RPMI8226 (cell line): ENCODE data around the gene ADTRP.
A peak's percentile ranks its signal among the peaks of the same experiment; 100 is the strongest.

Experiments used
- DNase-seq: peaks from one replicate; pipeline ENCODE4 v3.0.0-alpha.2; 2015

ADTRP gene

DNA sequence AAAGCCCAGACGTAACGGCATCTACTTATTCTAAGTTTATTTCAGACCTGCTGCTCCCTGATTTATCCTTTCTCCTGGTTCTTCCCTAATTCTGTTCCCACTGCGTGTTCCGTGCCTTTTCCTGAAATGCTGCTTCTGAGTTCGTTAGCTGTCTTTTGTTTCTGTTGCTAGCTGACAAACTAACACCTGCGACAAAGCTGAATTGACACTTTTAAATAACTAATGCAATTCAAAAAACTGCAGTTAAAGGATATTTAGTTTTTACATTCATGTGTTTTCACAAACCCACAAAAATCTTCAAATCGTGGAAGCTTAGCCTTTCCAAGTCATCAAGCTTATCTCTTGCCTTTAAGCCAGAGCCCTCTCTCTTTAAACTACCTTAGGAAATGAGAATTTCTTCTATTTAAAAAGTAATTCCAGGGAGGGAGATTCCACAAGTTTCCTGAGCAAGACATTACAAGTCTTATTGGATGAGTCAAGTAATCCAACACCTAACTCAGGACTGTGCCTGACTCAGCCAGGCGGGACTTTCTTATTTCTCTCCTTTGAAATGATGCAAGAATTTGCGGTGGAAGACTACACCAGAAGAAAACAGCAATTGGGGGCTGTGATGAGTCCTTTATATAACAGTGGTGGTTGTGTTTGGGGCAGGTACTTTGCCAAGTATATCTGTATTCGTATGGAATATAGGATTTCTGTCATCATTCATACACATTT, 6.3 kb downstream of the ADTRP start:
- no peak for DNase-seq

GRCh38 chr6:11771473-11772048, 7.0 kb downstream of the ADTRP start:
- no peak for DNase-seq

DNA sequence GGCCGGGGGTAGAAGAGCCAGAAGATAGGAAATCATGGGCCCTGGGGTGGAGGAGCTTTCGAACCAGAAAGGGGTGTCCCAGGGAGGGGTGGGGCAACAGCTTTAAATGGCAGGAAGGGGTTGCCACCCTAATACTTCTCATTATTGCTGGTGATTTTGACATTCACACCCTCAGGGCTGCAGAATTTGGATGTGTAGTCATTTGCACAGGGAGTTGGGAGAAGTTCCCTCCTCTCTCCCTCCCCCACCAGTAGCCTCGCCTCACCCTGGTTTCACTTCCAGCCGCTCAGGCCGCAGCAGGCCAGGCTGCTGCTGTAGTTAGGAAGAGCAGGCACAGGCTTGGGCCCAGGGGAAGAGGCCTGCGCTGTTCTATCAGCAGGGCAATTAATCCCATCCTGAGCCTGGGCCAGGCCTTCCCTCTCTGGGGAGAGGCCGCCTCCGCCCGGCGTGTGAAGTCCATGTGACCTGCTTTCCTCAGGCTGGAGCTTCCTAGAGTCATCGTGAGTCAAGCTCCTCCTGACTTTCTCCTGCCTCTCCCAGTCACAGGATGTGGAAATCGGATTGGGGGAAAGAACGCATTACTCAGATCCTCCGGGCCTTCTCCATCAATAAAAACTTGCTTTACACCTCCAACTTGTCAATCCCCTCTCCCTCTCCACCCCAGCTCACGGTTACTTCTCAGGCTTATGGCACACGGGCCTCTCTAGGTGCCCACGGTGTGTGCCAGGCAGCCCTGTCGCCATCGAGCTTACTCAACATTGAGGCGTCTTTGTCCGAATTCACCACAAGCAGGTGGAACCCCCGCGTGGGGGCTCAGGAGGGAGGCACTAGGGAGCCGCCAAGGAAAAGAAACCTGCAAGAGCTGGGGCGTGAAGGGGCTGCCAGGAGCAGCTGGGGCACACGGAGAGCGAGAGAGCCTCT, 7.8 kb downstream of the ADTRP start:
- peak; percentile 88 for DNase-seq

DNA sequence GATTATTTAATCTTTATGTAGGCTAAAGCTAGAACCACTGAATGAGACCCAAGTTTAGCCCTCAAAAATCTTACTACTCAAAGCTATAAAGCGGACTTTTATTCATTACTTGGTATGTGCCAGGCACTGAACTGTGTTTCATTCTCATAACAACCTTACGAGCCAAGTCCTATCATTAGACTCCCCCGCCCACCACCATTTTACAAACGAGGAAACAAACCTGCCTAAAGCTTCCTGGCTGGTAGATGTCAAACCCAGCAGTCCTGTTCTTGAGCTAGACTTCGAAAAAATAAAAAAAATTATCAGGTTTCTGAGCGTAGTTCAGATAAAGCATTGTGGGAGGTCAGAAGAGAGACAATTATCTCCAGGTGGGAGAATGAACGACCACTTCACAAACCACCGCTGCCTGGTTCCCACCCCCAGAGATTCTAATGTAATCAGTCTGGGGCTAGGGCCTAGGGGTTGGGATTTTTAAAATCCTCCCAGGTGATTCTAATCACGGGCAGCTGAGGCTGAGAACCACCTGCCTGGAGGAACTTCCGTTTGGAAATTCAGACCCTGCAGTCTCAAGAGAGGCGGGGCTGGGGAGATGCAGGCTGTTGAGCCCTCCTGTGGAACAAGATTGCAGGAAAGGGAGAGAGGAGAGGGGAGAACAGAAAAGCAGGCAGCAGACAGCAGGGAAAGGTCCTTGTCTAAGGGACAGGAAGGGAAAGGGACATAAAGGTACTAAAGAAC, 8.6 kb downstream of the ADTRP start:
- DNase-seq: peak; percentile 49

DNA sequence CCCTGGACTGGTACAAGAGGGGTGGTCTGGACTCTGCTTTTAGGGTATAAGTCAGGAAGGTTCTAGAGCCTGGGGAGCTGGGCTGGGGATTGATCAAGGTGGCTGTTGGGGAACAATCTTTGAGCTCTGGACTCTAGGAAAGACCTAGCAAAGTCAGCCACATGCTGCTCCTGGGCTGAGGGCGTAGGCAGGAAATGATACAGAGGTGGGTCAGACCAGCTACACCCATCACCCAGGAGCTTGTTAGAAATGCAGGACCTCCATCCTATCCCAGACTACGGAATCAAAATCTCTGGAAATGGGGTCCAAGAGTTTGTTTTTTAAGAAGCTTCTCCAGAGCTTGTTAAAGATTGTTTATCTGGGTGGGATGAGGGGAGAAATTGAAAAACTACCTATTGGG, 9.4 kb downstream of the ADTRP start:
- DNase-seq: no peak

DNA sequence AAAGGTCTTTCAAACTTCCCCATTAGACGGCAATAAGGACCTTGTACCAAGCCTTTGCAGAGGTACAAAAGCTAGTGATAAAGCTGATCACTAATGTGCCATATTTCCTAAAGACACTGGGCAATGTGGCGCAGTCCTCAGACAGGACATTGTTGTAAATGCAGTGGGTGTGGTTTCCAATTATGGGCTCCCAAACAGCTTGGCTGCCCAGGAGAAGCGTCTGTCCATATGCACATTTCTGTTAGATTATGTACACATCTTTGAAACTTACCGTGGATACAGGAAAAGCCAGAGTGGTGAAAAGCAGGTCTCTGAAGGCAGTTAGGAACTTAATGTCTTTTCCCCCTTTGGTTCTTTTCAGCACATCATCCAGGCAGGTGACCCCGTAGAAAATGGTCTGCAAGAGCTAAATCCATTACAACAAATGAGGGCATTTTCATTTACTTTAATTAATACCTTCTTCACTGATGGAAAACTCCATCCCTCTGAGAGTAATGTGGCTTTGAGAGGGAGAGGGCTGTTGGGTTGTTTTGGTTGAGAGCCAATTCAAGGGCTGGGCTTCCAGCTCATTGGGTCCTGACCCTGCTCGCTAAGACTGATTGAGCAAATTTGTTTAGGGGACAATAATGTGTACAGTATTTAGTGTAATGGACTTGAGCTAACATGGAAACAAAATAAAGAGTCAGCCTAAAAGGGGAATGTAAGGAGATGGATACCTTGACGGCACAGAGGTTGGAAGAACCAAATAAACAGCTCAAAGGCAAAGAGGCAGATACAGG, 10.4 kb downstream of the ADTRP start:
- no peak for DNase-seq

DNA sequence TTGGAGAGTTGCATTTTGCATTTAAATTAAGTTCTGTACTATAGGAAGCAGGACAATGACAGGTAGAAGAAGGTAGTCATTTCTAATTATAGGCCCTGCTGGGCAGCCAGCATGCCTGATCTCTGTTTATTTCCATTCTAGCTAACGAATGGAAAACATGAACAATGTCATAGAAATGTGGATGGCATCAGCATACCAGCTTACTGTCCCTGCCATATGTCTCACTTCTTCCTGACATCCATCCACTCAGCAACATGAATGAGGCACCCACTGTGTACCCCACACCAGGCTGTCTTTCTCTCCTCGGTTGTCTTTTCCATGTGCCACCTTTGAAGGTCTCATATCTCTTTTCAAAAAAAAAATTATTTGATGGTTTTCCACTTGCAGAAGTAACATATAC, 11.1 kb downstream of the ADTRP start:
- DNase-seq: no peak

DNA sequence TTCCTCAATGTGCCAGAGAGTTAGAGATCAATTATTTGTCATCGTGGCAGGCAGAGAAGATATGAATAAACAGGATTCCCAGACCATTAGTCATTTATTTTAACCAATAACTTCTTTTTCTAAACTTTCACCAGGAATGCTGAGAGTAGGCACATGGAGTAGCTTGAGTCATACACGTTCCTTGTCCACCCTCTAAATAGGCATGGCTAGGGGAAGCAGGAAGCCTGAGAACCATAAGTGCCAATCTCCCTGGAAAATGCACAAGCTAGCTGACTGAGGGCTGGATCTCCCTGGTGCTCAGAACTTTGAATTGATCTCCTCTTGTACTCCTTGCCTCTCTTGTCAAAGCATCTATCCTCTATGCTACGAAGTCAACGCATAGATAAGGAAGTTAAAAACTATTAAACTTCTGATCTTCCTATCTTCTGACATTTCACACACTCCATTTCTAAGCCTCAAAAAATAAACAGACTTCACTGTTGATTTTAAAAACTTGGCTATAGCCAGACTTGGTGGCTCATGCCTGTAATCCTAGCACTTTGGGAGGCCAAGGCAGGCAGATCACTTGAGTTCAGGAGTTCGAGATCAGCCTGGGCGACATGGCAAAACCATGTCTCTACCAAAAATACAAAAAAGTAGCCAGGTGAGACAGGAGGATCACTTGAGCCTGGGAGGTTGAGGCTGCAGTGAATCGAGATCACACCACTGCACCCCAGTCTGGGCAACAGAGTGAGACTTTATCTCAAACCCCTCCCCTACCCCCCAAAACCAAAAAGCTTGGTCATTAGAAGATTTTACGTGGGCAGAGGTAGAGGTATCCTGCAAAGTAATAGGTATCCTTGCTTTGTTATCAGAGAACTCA, 11.8 kb downstream of the ADTRP start:
- DNase-seq: no peak

DNA sequence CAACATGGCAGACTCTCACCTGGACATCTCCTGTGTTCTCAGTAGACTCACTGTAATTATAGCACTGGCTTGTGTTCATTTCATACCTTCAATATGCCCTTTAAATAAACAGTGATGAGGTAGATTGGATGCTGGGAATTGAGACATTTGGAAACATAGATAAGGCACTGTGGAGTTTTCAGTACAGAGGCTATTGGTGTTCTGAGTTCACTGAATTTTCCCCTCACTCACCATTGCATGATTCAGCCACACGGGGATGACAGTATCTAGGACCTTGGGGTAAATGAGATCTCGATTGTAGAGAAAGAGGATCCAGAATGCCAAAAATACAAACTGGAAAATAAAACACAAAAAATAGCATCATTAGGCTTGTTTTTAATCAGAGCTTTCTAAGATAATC, 12.6 kb downstream of the ADTRP start:
- DNase-seq: no peak

GRCh38 chr6:11764250-11764604, 14.4 kb downstream of the ADTRP start:
- DNase-seq: no peak

- no peak for DNase-seq
These were observed 14.9 kb downstream of the ADTRP start for GRCh38 chr6:11763460-11764249.

GRCh38 chr6:11762794-11763459, 15.7 kb downstream of the ADTRP start:
- DNase-seq: no peak

DNA sequence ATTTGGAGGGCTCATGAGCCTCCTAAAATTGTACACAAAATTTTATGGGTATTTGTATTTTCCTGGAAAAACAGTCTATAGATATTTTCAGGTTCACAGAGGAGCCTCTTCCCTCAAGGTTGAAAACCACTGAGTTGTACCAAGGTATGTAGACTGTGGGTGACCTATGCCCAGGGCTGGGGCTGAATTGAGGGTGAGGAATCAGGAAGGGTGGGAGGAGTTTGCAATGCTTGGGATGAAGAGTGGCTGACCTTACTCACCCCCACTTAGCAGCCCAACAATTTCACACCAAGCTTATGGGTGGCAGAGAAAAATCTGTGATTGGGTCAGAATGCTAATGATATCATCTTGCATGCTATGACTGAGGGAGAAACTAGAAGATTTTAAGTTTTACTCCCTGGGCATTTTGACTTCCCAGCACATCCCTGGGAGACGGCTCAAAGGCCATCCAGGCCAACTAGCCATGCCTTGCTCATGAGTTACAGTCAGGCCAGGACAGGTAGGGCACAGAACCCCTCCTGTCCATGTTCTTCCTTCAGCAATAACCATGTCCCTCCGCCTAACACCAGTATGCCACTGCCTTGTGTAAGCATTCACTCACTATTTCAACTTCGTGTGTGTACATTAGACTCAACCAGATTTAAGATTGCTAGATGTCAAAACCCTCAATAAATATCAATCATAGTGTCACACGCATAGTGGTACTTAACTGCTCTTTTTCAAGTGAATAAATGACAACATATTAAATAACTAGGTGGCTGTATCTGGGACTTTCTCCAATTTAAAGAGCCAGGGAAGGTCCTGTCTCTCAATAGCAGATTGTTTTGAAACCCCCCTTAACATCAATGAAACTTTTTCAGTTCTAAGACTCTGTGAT, 16.6 kb downstream of the ADTRP start:
- DNase-seq: no peak

- no peak for DNase-seq
These were observed 18.6 kb downstream of the ADTRP start for GRCh38 chr6:11760015-11760473.

DNA sequence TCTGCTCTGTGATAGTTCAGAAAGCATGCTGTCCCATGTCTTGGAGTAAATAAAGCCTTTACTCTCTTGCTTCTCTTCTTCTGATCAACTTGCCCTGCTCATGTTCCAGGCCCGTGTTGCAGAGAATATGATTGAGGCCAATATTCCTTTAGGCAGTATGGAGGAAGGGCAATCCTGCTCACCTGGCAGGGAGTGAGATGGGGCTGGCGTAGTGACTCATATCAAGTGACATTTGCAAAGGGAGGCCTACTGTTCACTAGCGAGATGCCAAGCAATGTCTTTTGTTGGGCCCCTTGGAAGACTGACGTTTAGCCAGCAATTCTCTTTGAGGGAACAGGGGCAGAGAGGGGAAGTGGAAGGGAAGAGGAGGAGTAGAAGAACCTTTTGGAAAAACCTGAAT, 19.7 kb downstream of the ADTRP start:
- no peak for DNase-seq

- no peak for DNase-seq
These were observed 21.9 kb downstream of the ADTRP start for GRCh38 chr6:11756726-11757125.

DNA sequence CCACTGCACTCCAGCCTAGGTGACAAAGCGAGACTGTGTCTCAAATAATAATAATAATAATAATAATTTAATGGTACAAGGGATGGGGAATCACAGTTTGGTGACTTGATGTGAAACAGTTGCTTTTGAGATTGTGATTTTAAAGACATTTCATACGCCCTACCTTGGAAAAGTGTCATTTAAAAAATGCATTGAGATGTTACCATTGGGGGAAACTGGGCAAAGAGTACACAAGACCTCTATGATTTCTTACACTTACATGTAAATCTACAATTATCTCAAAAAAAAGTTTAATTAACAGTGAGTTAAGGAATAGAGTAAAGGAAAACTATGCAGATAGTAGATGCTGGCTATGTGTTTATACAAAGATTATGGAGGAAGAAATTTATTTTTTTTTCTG, 22.3 kb downstream of the ADTRP start:
- no peak for DNase-seq

DNA sequence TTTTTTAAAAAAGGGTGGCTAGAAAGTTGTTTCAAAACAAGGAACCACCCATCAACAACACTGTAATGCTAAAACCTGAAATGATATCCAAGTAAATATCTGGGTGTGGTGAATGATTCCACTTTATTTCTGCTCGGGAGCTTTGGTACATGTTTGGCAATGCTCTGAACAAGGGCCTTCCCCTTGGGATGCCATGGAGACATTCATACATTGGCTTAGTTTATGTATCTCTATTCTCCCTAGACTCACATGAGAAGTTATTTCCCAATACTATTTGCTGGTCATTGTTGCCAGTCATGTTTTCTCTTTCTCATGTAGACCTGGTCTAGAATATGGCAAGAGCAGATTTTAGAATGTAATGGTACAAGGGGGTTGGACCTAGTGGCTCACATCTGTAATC, 22.9 kb downstream of the ADTRP start:
- DNase-seq: no peak
